ENCODE measurements around the gene PDPR.
"Not testable (repeated sequence)": the region's sequence is repeated elsewhere in the genome, so short reads cannot be mapped to it uniquely, and the experiment has no call there.

Gene PDPR

GRCh38 chr16:70143231-70143895 lies 29.2 kb downstream of the PDPR start:
- H3K27ac ChIP-seq; H3K4me1 ChIP-seq; H3K9me3 ChIP-seq; intact Hi-C loops (cut with DNase I; ENCODE audit: low total_unique reads); H3K27me3 ChIP-seq; H3K4me3 ChIP-seq: not testable (repeated sequence)
- H3K36me3 ChIP-seq = peaks cover 65 to 85% (median 73%) of the 10 kb centered on the region in 3 donors
- peak in 1 of 2 donors; percentile 25 for DNase-seq

- H3K9me3 ChIP-seq; H3K4me1 ChIP-seq; H3K4me3 ChIP-seq; H3K27ac ChIP-seq; H3K27me3 ChIP-seq; intact Hi-C loops (cut with DNase I; ENCODE audit: low total_unique reads): not testable (repeated sequence)
- H3K36me3 ChIP-seq = peaks cover 71 to 85% (median 79%) of the 10 kb centered on the region in 3 donors
- peak in 1 of 2 donors; percentile 55 for DNase-seq
Measured at GRCh38 chr16:70147853-70148252, 33.7 kb downstream of the PDPR start.

- intact Hi-C loops (cut with DNase I; ENCODE audit: low total_unique reads); H3K27ac ChIP-seq; H3K4me1 ChIP-seq; H3K27me3 ChIP-seq; H3K9me3 ChIP-seq; H3K4me3 ChIP-seq: not testable (repeated sequence)
- H3K36me3 ChIP-seq = peaks cover 71 to 85% (median 79%) of the 10 kb centered on the region in 3 donors
- peak in 1 of 2 donors; percentile 24 for DNase-seq
Measured at GRCh38 chr16:70148453-70148852, 34.3 kb downstream of the PDPR start.

GRCh38 chr16:70149296-70149695 lies 35.2 kb downstream of the PDPR start:
- intact Hi-C loops (cut with DNase I; ENCODE audit: low total_unique reads) = not testable (repeated sequence)
- peak in 1 of 2 donors; percentile 20 for DNase-seq
- peaks cover 75 to 87% (median 82%) of the 10 kb centered on the region in 3 donors for H3K36me3 ChIP-seq

GRCh38 chr16:70151391-70151790 lies 37.3 kb downstream of the PDPR start:
- Histone ChIP-seq H3K27me3 (no peaks in the 10 kb centered on the region), H3K9me3 (no peaks in the 10 kb centered on the region), H3K4me3 (no peak overlapping the region), H3K27ac (no peak overlapping the region), H3K4me1 (no peaks in the 10 kb centered on the region), H3K36me3 (peaks cover 86 to 92% (median 88%) of the 10 kb centered on the region in 3 donors)
- DNase-seq = no peak
- TF ChIP-seq CTCF (IDR thresholded peaks at IDR 0.05) = no peak
- intact Hi-C loops (cut with DNase I; ENCODE audit: low total_unique reads) = no loop called here

More at GRCh38 chr16:70149296-70149695, 35.2 kb downstream of the PDPR start:
- not testable (repeated sequence) for H3K27ac ChIP-seq, H3K4me3 ChIP-seq, H3K4me1 ChIP-seq, H3K9me3 ChIP-seq, H3K27me3 ChIP-seq

- peaks cover 92 to 99% (median 94%) of the 10 kb centered on the region in 3 donors for H3K36me3 ChIP-seq
- no peak for DNase-seq
- intact Hi-C loops (cut with DNase I; ENCODE audit: low total_unique reads) = no loop called here
- TF ChIP-seq CTCF (IDR thresholded peaks at IDR 0.05) = no peak
- H3K4me3 ChIP-seq = no peak overlapping the region
- H3K9me3 ChIP-seq = no peaks in the 10 kb centered on the region
- no peaks in the 10 kb centered on the region for H3K4me1 ChIP-seq
- H3K27ac ChIP-seq = no peak overlapping the region
- no peaks in the 10 kb centered on the region for H3K27me3 ChIP-seq
Measured at GRCh38 chr16:70151941-70152509, 37.9 kb downstream of the PDPR start.

- Histone ChIP-seq H3K27me3 (no peaks in the 10 kb centered on the region), H3K9me3 (no peaks in the 10 kb centered on the region), H3K4me1 (no peaks in the 10 kb centered on the region), H3K36me3 (peaks cover 96 to 100% (median 98%) of the 10 kb centered on the region in 3 donors), H3K27ac (no peak overlapping the region), H3K4me3 (no peak overlapping the region)
- DNase-seq = no peak
- intact Hi-C loops (cut with DNase I; ENCODE audit: low total_unique reads) = no loop called here
- TF ChIP-seq CTCF (IDR thresholded peaks at IDR 0.05) = no peak
Measured at GRCh38 chr16:70152578-70153302, 38.6 kb downstream of the PDPR start.

- H3K27me3 ChIP-seq; H3K27ac ChIP-seq; intact Hi-C loops (cut with DNase I; ENCODE audit: low total_unique reads); H3K4me1 ChIP-seq; H3K9me3 ChIP-seq; DNase-seq; H3K4me3 ChIP-seq: not testable (repeated sequence)
- H3K36me3 ChIP-seq = peaks cover 97 to 100% (median 100%) of the 10 kb centered on the region in 3 donors
Measured at GRCh38 chr16:70154736-70155135, 40.6 kb downstream of the PDPR start.

Measured in tibial artery (tissue), 4 donors.